Epithelial cell of esophagus (primary cell): Measurements from ENCODE around the gene GALNT14.

Experiments
- DNase-seq: peaks from one replicate; pipeline ENCODE4 v3.0.0; 2010; ENCODE audit warnings: low read depth
- H3K4me3 ChIP-seq: 2 replicates; pipeline ENCODE4 v1.5.1; 2011; ENCODE audit warnings: mild to moderate bottlenecking, low read length, control low read depth
- TF ChIP-seq, protein P1 (sequence below): IDR thresholded peaks from 2 replicates; pipeline ENCODE4 v1.5.1; 2011; ENCODE audit warnings: low read depth, mild to moderate bottlenecking, low read length, control low read depth, inconsistent platforms; ENCODE audit not compliant: insufficient read depth; ENCODE audit errors: missing control alignments

GALNT14 gene

DNA sequence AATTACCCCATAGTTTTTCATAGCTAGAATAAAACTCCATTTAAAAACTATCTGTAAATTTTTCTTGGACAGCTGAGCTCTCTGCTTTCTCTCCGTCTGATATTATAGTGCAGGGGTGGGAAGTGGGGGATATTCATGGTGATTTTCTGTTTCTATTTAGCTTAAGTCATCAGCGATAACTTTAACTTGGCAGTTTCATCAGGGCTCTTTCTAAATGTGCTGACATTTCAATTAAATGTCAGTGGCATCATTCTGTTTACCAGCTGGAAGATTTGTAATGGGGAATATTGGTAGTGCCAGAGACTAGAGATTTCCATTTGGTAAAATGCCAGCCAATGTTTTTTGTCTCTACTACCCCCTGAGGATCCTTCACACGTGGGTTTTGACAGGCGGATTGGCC lies 277.5 kb downstream of the GALNT14 start:
- TF ChIP-seq, protein P1, sequence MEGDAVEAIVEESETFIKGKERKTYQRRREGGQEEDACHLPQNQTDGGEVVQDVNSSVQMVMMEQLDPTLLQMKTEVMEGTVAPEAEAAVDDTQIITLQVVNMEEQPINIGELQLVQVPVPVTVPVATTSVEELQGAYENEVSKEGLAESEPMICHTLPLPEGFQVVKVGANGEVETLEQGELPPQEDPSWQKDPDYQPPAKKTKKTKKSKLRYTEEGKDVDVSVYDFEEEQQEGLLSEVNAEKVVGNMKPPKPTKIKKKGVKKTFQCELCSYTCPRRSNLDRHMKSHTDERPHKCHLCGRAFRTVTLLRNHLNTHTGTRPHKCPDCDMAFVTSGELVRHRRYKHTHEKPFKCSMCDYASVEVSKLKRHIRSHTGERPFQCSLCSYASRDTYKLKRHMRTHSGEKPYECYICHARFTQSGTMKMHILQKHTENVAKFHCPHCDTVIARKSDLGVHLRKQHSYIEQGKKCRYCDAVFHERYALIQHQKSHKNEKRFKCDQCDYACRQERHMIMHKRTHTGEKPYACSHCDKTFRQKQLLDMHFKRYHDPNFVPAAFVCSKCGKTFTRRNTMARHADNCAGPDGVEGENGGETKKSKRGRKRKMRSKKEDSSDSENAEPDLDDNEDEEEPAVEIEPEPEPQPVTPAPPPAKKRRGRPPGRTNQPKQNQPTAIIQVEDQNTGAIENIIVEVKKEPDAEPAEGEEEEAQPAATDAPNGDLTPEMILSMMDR: no peak
- H3K4me3 ChIP-seq: no peak overlapping the region
- no peak for DNase-seq
